A549 (cell line): ENCODE results near the gene CARMIL1.

Experiments
- BHLHE40 ChIP-seq: IDR thresholded peaks from 2 replicates; pipeline ENCODE4 v1.6.1; 2012; ENCODE audit warnings: low read depth, low read length, inconsistent platforms
- NFE2L2 ChIP-seq: fragments of 150-350 bp; conservative IDR thresholded peaks from 2 replicates; pipeline ENCODE4 v1.6.1; 2014; ENCODE audit warnings: low read length
- NR3C1 ChIP-seq: fragments of >200 bp; sonication (Bioruptor Twin); formaldehyde crosslinking; IDR thresholded peaks from 3 replicates; pipeline ENCODE4 v1.6.1; 2017
- TF ChIP-seq, protein P1 (sequence below): fragments of >200 bp; sonication (Bioruptor Twin); formaldehyde crosslinking; IDR thresholded peaks from 3 replicates; pipeline ENCODE4 v1.5.1; 2016
- TF ChIP-seq, protein P2 (sequence below): IDR thresholded peaks from 2 replicates; pipeline ENCODE4 v1.6.1; 2012; ENCODE audit warnings: low read depth, borderline replicate concordance
- TF ChIP-seq, protein P3 (sequence below): IDR thresholded peaks from 2 replicates; pipeline ENCODE4 v1.6.1; 2012

GRCh38 chr6:25639653-25640052 is 360.5 kb downstream of the CARMIL1 start:
- TF ChIP-seq, protein P1, sequence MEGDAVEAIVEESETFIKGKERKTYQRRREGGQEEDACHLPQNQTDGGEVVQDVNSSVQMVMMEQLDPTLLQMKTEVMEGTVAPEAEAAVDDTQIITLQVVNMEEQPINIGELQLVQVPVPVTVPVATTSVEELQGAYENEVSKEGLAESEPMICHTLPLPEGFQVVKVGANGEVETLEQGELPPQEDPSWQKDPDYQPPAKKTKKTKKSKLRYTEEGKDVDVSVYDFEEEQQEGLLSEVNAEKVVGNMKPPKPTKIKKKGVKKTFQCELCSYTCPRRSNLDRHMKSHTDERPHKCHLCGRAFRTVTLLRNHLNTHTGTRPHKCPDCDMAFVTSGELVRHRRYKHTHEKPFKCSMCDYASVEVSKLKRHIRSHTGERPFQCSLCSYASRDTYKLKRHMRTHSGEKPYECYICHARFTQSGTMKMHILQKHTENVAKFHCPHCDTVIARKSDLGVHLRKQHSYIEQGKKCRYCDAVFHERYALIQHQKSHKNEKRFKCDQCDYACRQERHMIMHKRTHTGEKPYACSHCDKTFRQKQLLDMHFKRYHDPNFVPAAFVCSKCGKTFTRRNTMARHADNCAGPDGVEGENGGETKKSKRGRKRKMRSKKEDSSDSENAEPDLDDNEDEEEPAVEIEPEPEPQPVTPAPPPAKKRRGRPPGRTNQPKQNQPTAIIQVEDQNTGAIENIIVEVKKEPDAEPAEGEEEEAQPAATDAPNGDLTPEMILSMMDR = no peak
- no peak for TF ChIP-seq NR3C1
- TF ChIP-seq BHLHE40 = no peak
- TF ChIP-seq, protein P2, sequence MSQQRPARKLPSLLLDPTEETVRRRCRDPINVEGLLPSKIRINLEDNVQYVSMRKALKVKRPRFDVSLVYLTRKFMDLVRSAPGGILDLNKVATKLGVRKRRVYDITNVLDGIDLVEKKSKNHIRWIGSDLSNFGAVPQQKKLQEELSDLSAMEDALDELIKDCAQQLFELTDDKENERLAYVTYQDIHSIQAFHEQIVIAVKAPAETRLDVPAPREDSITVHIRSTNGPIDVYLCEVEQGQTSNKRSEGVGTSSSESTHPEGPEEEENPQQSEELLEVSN = no peak
- TF ChIP-seq, protein P3, sequence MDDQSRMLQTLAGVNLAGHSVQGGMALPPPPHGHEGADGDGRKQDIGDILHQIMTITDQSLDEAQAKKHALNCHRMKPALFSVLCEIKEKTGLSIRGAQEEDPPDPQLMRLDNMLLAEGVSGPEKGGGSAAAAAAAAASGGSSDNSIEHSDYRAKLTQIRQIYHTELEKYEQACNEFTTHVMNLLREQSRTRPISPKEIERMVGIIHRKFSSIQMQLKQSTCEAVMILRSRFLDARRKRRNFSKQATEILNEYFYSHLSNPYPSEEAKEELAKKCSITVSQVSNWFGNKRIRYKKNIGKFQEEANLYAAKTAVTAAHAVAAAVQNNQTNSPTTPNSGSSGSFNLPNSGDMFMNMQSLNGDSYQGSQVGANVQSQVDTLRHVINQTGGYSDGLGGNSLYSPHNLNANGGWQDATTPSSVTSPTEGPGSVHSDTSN = no peak
- TF ChIP-seq NFE2L2 = no peak
